ENCODE results near the gene GIGYF2.
"Not testable (repeated sequence)": the region's sequence is repeated elsewhere in the genome, so short reads cannot be mapped to it uniquely, and the experiment has no call there.

GIGYF2 gene

GRCh38 chr2:232897598-232898408, 200.7 kb downstream of the GIGYF2 start:
- in situ Hi-C loops (cut with MboI; ENCODE audit: low sequenced_read_pairs, unreplicated experiment) = no loop called here
- TF ChIP-seq CTCF (IDR thresholded peaks at IDR 0.05; ENCODE audit: borderline replicate concordance, control extremely low read depth, extremely low read depth, insufficient read depth, missing control alignments) = no peak
- DNase-seq (ENCODE audit: low spot score) = no peak

- in situ Hi-C loops (cut with MboI; ENCODE audit: low sequenced_read_pairs, unreplicated experiment) = no loop called here
- TF ChIP-seq CTCF (IDR thresholded peaks at IDR 0.05; ENCODE audit: borderline replicate concordance, control extremely low read depth, extremely low read depth, insufficient read depth, missing control alignments) = no peak
- no peak for DNase-seq (ENCODE audit: low spot score)
These were observed 201.7 kb downstream of the GIGYF2 start for GRCh38 chr2:232898592-232899543.

GRCh38 chr2:232900811-232901735, 203.9 kb downstream of the GIGYF2 start:
- no peak for DNase-seq (ENCODE audit: low spot score)
- TF ChIP-seq CTCF (IDR thresholded peaks at IDR 0.05; ENCODE audit: borderline replicate concordance, control extremely low read depth, extremely low read depth, insufficient read depth, missing control alignments) = no peak
- in situ Hi-C loops (cut with MboI; ENCODE audit: low sequenced_read_pairs, unreplicated experiment) = no loop called here

- in situ Hi-C loops (cut with MboI; ENCODE audit: low sequenced_read_pairs, unreplicated experiment) = no loop called here
- DNase-seq (ENCODE audit: low spot score) = no peak
- TF ChIP-seq CTCF (IDR thresholded peaks at IDR 0.05; ENCODE audit: borderline replicate concordance, control extremely low read depth, extremely low read depth, insufficient read depth, missing control alignments) = no peak
These were observed 204.8 kb downstream of the GIGYF2 start for GRCh38 chr2:232901736-232902578.

- DNase-seq (ENCODE audit: low spot score) = no peak
- TF ChIP-seq CTCF (IDR thresholded peaks at IDR 0.05; ENCODE audit: borderline replicate concordance, control extremely low read depth, extremely low read depth, insufficient read depth, missing control alignments) = no peak
- in situ Hi-C loops (cut with MboI; ENCODE audit: low sequenced_read_pairs, unreplicated experiment) = no loop called here
These were observed 206.9 kb downstream of the GIGYF2 start for GRCh38 chr2:232903989-232904388.

- DNase-seq (ENCODE audit: low spot score); in situ Hi-C loops (cut with MboI; ENCODE audit: low sequenced_read_pairs, unreplicated experiment): not testable (repeated sequence)
These were observed 210.0 kb downstream of the GIGYF2 start for GRCh38 chr2:232906867-232907717.

- DNase-seq (ENCODE audit: low spot score); in situ Hi-C loops (cut with MboI; ENCODE audit: low sequenced_read_pairs, unreplicated experiment): not testable (repeated sequence)
These were observed 210.6 kb downstream of the GIGYF2 start for GRCh38 chr2:232907718-232908085.

Data from GM13976 (cell line).